Glutamatergic neuron (in vitro differentiated cells): ENCODE measurements around the gene RSPRY1. TPM values are rescaled to one million over a fixed set of nuclear protein-coding genes. Genes with fewer than 3 reads are reported as not detected.

Source experiments
- DNase-seq: peaks from one replicate; pipeline ENCODE4 v3.0.0; 2022
- H3K27ac Mint-ChIP-seq: one replicate; pipeline ENCODE4 v1.8.0; 2020; ENCODE audit warnings: mild to moderate bottlenecking, mixed read lengths, inconsistent platforms; ENCODE audit not compliant: unreplicated experiment
- H3K27me3 Mint-ChIP-seq: one replicate; pipeline ENCODE4 v1.8.0; 2020; ENCODE audit warnings: mild to moderate bottlenecking, moderate library complexity, mixed read lengths, inconsistent platforms; ENCODE audit not compliant: unreplicated experiment
- H3K36me3 Mint-ChIP-seq: one replicate; pipeline ENCODE4 v1.8.0; 2020; ENCODE audit warnings: mild to moderate bottlenecking, mixed read lengths, inconsistent platforms; ENCODE audit not compliant: unreplicated experiment
- H3K4me1 Mint-ChIP-seq: one replicate; pipeline ENCODE4 v1.8.0; 2020; ENCODE audit warnings: mild to moderate bottlenecking, low read depth, mixed read lengths, inconsistent platforms; ENCODE audit not compliant: unreplicated experiment
- H3K4me3 Mint-ChIP-seq: one replicate; pipeline ENCODE4 v1.8.0; 2020; ENCODE audit warnings: mild to moderate bottlenecking, mixed read lengths, inconsistent platforms; ENCODE audit not compliant: unreplicated experiment
- H3K9me3 Mint-ChIP-seq: one replicate; pipeline ENCODE4 v1.8.0; 2020; ENCODE audit warnings: mild to moderate bottlenecking, moderate library complexity, mixed read lengths, inconsistent platforms; ENCODE audit not compliant: unreplicated experiment
- CTCF ChIP-seq: fragments of 200-600 bp; sonication (generic); IDR thresholded peaks from one replicate; pipeline ENCODE4 v1.5.0; 2021; ENCODE audit not compliant: partially characterized antibody, unreplicated experiment
- total RNA-seq: library from RNA; stranded (reverse); fragmentation: NEBNext Ultra II Directional; extraction: Animal tissue kit (Norgen Biotek cat#: 25700); gene quantifications from one replicate; pipeline ENCODE4 v1.2.1, GENCODE V29; 2021; ENCODE audit not compliant: unreplicated experiment

RSPRY1 gene
- total RNA-seq, 1 donor from 2014 or later, result 70.0 TPM

GRCh38 chr16:57190136-57190535, 4.0 kb downstream of the RSPRY1 start:
- H3K36me3 Mint-ChIP-seq, result no peaks in the 10 kb centered on the region
- H3K4me1 Mint-ChIP-seq, result peaks cover 23% of the 10 kb centered on the region
- TF ChIP-seq CTCF, result no peak
- H3K27ac Mint-ChIP-seq, result no peak overlapping the region
- no peak overlapping the region for H3K4me3 Mint-ChIP-seq
- no peak for DNase-seq
- peaks cover 15% of the 10 kb centered on the region for H3K9me3 Mint-ChIP-seq
- peaks cover 13% of the 10 kb centered on the region for H3K27me3 Mint-ChIP-seq

GRCh38 chr16:57191056-57191571, 5.0 kb downstream of the RSPRY1 start:
- Mint-ChIP-seq H3K36me3 (no peaks in the 10 kb centered on the region), H3K4me1 (peaks cover 24% of the 10 kb centered on the region), H3K27ac (no peak overlapping the region), H3K9me3 (peaks cover 12% of the 10 kb centered on the region), H3K4me3 (no peak overlapping the region), H3K27me3 (peaks cover 8% of the 10 kb centered on the region)
- TF ChIP-seq CTCF, result no peak
- DNase-seq, result no peak

- Mint-ChIP-seq H3K27ac (no peak overlapping the region), H3K4me1 (peaks cover 31% of the 10 kb centered on the region), H3K27me3 (peaks cover under 1% of the 10 kb centered on the region), H3K4me3 (no peak overlapping the region), H3K36me3 (no peaks in the 10 kb centered on the region), H3K9me3 (peaks cover 8% of the 10 kb centered on the region)
- DNase-seq, result no peak
- TF ChIP-seq CTCF, result no peak
Measured at GRCh38 chr16:57192146-57192545, 6.0 kb downstream of the RSPRY1 start.

GRCh38 chr16:57192720-57193486, 6.8 kb downstream of the RSPRY1 start:
- Mint-ChIP-seq H3K4me3 (no peak overlapping the region), H3K36me3 (no peaks in the 10 kb centered on the region), H3K27me3 (no peaks in the 10 kb centered on the region), H3K4me1 (peaks cover 26% of the 10 kb centered on the region), H3K27ac (no peak overlapping the region), H3K9me3 (peaks cover 7% of the 10 kb centered on the region)
- TF ChIP-seq CTCF, result no peak
- DNase-seq, result no peak

- Mint-ChIP-seq H3K4me3 (no peak overlapping the region), H3K27me3 (no peaks in the 10 kb centered on the region), H3K4me1 (peaks cover 22% of the 10 kb centered on the region), H3K9me3 (peaks cover 7% of the 10 kb centered on the region), H3K36me3 (no peaks in the 10 kb centered on the region), H3K27ac (peak overlapping the region; percentile 35)
- DNase-seq, result no peak
- no peak for TF ChIP-seq CTCF
Measured at GRCh38 chr16:57194512-57194911, 8.4 kb downstream of the RSPRY1 start.
